Duodenal mucosa (tissue), 2 donors: Measurements from ENCODE around the gene TMEM97.
"Not testable (repeated sequence)": the region's sequence is repeated elsewhere in the genome, so short reads cannot be mapped to it uniquely, and the experiment has no call there.

ENCODE experiments used
- H3K27ac ChIP-seq: one replicate; pipeline ENCODE4 v1.7.0; 2013; ENCODE audit warnings: low read depth, low read length
- H3K27me3 ChIP-seq, 2 donors: one replicate each; pipeline ENCODE4 v1.7.0; 2013; ENCODE audit warnings: low read length in 2 of 2, control low read depth in 1 of 2; ENCODE audit not compliant: insufficient read depth in 2 of 2, control insufficient read depth in 1 of 2
- H3K36me3 ChIP-seq, 2 donors: one replicate each; pipeline ENCODE4 v1.7.0; 2013; ENCODE audit warnings: low read length in 2 of 2, control low read depth in 1 of 2; ENCODE audit not compliant: insufficient read depth in 2 of 2, control insufficient read depth in 1 of 2
- H3K4me1 ChIP-seq, 2 donors: one replicate each; pipeline ENCODE4 v1.7.0; 2013; ENCODE audit warnings: low read length in 2 of 2, control low read depth in 1 of 2; ENCODE audit not compliant: insufficient read depth in 2 of 2, control insufficient read depth in 1 of 2
- H3K4me3 ChIP-seq, 2 donors: one replicate each; pipeline ENCODE4 v1.7.0; 2013; ENCODE audit warnings: low read length in 2 of 2, low read depth in 1 of 2
- H3K9ac ChIP-seq, 2 donors: one replicate each; pipeline ENCODE4 v1.7.0; 2013; ENCODE audit warnings: low read length in 2 of 2, low read depth in 1 of 2
- H3K9me3 ChIP-seq, 2 donors: one replicate each; pipeline ENCODE4 v1.7.0; 2013; ENCODE audit warnings: low read length in 2 of 2, control low read depth in 1 of 2; ENCODE audit not compliant: control insufficient read depth in 1 of 2

The TMEM97 gene

GRCh38 chr17:28335959-28336871, 17.2 kb downstream of the TMEM97 start:
- H3K27ac ChIP-seq = peak overlapping the region; percentile 85
- no peaks in the 10 kb centered on the region for H3K9me3 ChIP-seq
- H3K27me3 ChIP-seq = no peaks in the 10 kb centered on the region
- H3K4me3 ChIP-seq = peak overlapping the region; percentile 80 to 94
- peaks cover 35 to 43% of the 10 kb centered on the region in 2 donors for H3K4me1 ChIP-seq
- H3K36me3 ChIP-seq = peaks cover 12 to 19% of the 10 kb centered on the region in 2 donors
- peak overlapping the region; percentile 93 to 95 for H3K9ac ChIP-seq

GRCh38 chr17:28338056-28338768, 19.2 kb downstream of the TMEM97 start:
- H3K4me3 ChIP-seq = no peak overlapping the region
- no peaks in the 10 kb centered on the region for H3K27me3 ChIP-seq
- no peak overlapping the region for H3K9ac ChIP-seq

GRCh38 chr17:28338769-28339212, 19.8 kb downstream of the TMEM97 start:
- not testable (repeated sequence) for H3K4me3 ChIP-seq, H3K27ac ChIP-seq, H3K9me3 ChIP-seq, H3K27me3 ChIP-seq, H3K9ac ChIP-seq
- Histone ChIP-seq H3K4me1 (peaks cover 22 to 29% of the 10 kb centered on the region in 2 donors), H3K36me3 (peaks cover 18 to 38% of the 10 kb centered on the region in 2 donors)

More at GRCh38 chr17:28338056-28338768, 19.2 kb downstream of the TMEM97 start:
- H3K9me3 ChIP-seq = no peaks in the 10 kb centered on the region
- H3K27ac ChIP-seq = no peak overlapping the region
- H3K4me1 ChIP-seq = peaks cover 28 to 35% of the 10 kb centered on the region in 2 donors
- H3K36me3 ChIP-seq = peaks cover 15 to 32% of the 10 kb centered on the region in 2 donors

GRCh38 chr17:28339431-28339830, 20.4 kb downstream of the TMEM97 start:
- peaks cover 16 to 23% of the 10 kb centered on the region in 2 donors for H3K4me1 ChIP-seq

GRCh38 chr17:28340374-28340773, 21.4 kb downstream of the TMEM97 start:
- peaks cover 13 to 19% of the 10 kb centered on the region in 2 donors for H3K4me1 ChIP-seq
- no peak overlapping the region for H3K4me3 ChIP-seq
- peaks cover 29 to 53% of the 10 kb centered on the region in 2 donors for H3K36me3 ChIP-seq
- no peaks in the 10 kb centered on the region for H3K27me3 ChIP-seq
- H3K9ac ChIP-seq = no peak overlapping the region
- no peaks in the 10 kb centered on the region for H3K9me3 ChIP-seq
- H3K27ac ChIP-seq = no peak overlapping the region

More at GRCh38 chr17:28339431-28339830, 20.4 kb downstream of the TMEM97 start:
- Histone ChIP-seq H3K9me3 (no peaks in the 10 kb centered on the region), H3K4me3 (no peak overlapping the region), H3K36me3 (peaks cover 24 to 44% of the 10 kb centered on the region in 2 donors), H3K9ac (no peak overlapping the region), H3K27me3 (no peaks in the 10 kb centered on the region), H3K27ac (no peak overlapping the region)

GRCh38 chr17:28341516-28341915, 22.5 kb downstream of the TMEM97 start:
- Histone ChIP-seq H3K9ac (no peak overlapping the region), H3K9me3 (no peaks in the 10 kb centered on the region), H3K36me3 (peaks cover 37 to 64% of the 10 kb centered on the region in 2 donors), H3K4me1 (peaks cover 9 to 12% of the 10 kb centered on the region in 2 donors), H3K27me3 (no peaks in the 10 kb centered on the region), H3K27ac (no peak overlapping the region), H3K4me3 (no peak overlapping the region)

- no peak overlapping the region for H3K9ac ChIP-seq
- no peak overlapping the region for H3K27ac ChIP-seq
- H3K9me3 ChIP-seq = no peaks in the 10 kb centered on the region
- H3K4me1 ChIP-seq = peaks cover under 1 to 4% of the 10 kb centered on the region in 2 donors
- H3K36me3 ChIP-seq = peaks cover 42 to 71% of the 10 kb centered on the region in 2 donors
- no peaks in the 10 kb centered on the region for H3K27me3 ChIP-seq
- no peak overlapping the region for H3K4me3 ChIP-seq
Observed at GRCh38 chr17:28342313-28342712, 23.3 kb downstream of the TMEM97 start.

- Histone ChIP-seq H3K27me3 (no peaks in the 10 kb centered on the region), H3K36me3 (peaks cover 52 to 82% of the 10 kb centered on the region in 2 donors), H3K4me1 (no peaks in the 10 kb centered on the region), H3K9ac (no peak overlapping the region), H3K4me3 (no peak overlapping the region), H3K27ac (no peak overlapping the region), H3K9me3 (no peaks in the 10 kb centered on the region)
Observed at GRCh38 chr17:28343491-28343932, 24.5 kb downstream of the TMEM97 start.

GRCh38 chr17:28344011-28344410, 25.0 kb downstream of the TMEM97 start:
- no peaks in the 10 kb centered on the region for H3K4me1 ChIP-seq
- H3K36me3 ChIP-seq = peaks cover 52 to 87% of the 10 kb centered on the region in 2 donors
- no peaks in the 10 kb centered on the region for H3K27me3 ChIP-seq
- H3K9ac ChIP-seq = no peak overlapping the region
- H3K4me3 ChIP-seq = no peak overlapping the region
- H3K27ac ChIP-seq = no peak overlapping the region
- H3K9me3 ChIP-seq = no peaks in the 10 kb centered on the region

- Histone ChIP-seq H3K4me1 (no peaks in the 10 kb centered on the region), H3K9me3 (no peaks in the 10 kb centered on the region), H3K27me3 (no peaks in the 10 kb centered on the region), H3K4me3 (no peak overlapping the region), H3K27ac (no peak overlapping the region), H3K9ac (no peak overlapping the region), H3K36me3 (peaks cover 52 to 90% of the 10 kb centered on the region in 2 donors)
Observed at GRCh38 chr17:28344435-28344901, 25.5 kb downstream of the TMEM97 start.
